ENCODE data around the gene FAM174C. TPM values are rescaled to one million over a fixed set of nuclear protein-coding genes. Genes with fewer than 3 reads are reported as not detected.

The FAM174C gene
- total and polyA plus RNA-seq, 11 donors: 11.6 to 56.4 (median 23.8) TPM

DNA sequence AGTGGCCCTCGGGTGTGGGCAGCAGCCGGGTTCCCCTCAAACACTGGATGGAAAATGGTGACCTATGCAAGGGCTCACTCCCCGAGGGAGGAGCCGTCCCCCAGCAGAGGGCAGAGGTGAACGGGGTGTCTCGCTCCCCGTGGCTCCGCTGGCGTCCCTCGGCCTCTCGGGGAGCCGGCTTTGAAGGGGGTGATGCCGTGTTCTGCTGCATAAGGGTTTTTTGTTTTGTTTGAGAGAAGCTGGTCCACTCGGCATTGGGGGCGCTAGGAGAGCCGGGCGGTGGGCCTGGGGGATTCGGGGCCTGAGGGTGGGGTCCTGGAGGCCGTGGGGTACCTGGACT lies 14.3 kb downstream of the FAM174C start:
- intact Hi-C loops (cut with DNase I): loop anchor here in 3 of 10 donors (10.0 kb wide), 3 partner anchors 65 to 235 kb away; partner anchors contain the start of gene PLK5 (in 2 of the 3)
- 71 to 86% (median 77%) methylated on average over 9 to 19 of the region's 19 CpGs for WGBS, 4 donors
- no peaks in the 10 kb centered on the region for H3K36me3 ChIP-seq
- peaks cover 0 to 23% (median 0%) of the 10 kb centered on the region in 12 donors for H3K4me1 ChIP-seq
- H3K27me3 ChIP-seq: peaks cover 26 to 93% (median 58%) of the 10 kb centered on the region in 9 donors
- DNase-seq (no peak), ATAC-seq (no peak)
- no peaks in the 10 kb centered on the region for H3K9me3 ChIP-seq
- no peak overlapping the region for H3K27ac ChIP-seq
- H3K4me3 ChIP-seq: no peak overlapping the region
- TF ChIP-seq POLR2A (IDR thresholded peaks at IDR 0.05): no peak
- TF ChIP-seq, protein P1, sequence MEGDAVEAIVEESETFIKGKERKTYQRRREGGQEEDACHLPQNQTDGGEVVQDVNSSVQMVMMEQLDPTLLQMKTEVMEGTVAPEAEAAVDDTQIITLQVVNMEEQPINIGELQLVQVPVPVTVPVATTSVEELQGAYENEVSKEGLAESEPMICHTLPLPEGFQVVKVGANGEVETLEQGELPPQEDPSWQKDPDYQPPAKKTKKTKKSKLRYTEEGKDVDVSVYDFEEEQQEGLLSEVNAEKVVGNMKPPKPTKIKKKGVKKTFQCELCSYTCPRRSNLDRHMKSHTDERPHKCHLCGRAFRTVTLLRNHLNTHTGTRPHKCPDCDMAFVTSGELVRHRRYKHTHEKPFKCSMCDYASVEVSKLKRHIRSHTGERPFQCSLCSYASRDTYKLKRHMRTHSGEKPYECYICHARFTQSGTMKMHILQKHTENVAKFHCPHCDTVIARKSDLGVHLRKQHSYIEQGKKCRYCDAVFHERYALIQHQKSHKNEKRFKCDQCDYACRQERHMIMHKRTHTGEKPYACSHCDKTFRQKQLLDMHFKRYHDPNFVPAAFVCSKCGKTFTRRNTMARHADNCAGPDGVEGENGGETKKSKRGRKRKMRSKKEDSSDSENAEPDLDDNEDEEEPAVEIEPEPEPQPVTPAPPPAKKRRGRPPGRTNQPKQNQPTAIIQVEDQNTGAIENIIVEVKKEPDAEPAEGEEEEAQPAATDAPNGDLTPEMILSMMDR (IDR thresholded peaks at IDR 0.05): no peak

DNA sequence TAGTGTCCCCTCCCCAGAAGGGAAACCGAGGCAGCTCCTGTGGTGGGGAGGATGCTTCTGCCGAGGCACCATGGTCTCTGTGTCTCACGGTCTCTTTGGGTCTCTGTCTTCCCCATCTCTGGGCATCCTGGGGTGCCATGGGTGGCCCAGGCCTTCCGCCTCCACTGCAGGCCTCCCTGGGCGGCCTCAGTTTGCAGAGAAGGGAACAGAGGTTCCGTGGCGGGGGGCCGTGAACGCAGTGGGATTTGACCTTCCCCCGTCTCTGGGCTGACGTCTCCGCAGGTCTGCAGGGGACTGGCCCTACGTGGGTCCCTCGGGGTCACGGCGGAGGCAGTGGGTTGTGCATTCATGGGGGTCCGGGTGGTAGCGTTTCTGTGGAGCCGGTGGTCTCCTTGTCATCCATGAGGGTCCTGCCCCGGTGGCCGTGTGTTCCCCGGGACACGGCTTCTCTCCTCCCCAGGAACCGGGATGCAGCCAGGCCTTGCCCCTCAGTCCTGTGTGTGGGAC lies 14.9 kb downstream of the FAM174C start:
- Histone ChIP-seq H3K4me1 (peaks cover 0 to 26% (median 0%) of the 10 kb centered on the region in 12 donors), H3K4me3 (no peak overlapping the region), H3K27me3 (peaks cover 24 to 93% (median 56%) of the 10 kb centered on the region in 9 donors), H3K27ac (no peak overlapping the region), H3K9me3 (no peaks in the 10 kb centered on the region), H3K36me3 (no peaks in the 10 kb centered on the region)
- WGBS, 4 donors: 86 to 93% (median 91%) methylated on average over 19 to 24 of the region's 24 CpGs
- intact Hi-C loops (cut with DNase I): no loop called here
- no peak for ATAC-seq
- DNase-seq: no peak
- TF ChIP-seq, protein P1 (IDR thresholded peaks at IDR 0.05): no peak
- no peak for TF ChIP-seq POLR2A (IDR thresholded peaks at IDR 0.05)

DNA sequence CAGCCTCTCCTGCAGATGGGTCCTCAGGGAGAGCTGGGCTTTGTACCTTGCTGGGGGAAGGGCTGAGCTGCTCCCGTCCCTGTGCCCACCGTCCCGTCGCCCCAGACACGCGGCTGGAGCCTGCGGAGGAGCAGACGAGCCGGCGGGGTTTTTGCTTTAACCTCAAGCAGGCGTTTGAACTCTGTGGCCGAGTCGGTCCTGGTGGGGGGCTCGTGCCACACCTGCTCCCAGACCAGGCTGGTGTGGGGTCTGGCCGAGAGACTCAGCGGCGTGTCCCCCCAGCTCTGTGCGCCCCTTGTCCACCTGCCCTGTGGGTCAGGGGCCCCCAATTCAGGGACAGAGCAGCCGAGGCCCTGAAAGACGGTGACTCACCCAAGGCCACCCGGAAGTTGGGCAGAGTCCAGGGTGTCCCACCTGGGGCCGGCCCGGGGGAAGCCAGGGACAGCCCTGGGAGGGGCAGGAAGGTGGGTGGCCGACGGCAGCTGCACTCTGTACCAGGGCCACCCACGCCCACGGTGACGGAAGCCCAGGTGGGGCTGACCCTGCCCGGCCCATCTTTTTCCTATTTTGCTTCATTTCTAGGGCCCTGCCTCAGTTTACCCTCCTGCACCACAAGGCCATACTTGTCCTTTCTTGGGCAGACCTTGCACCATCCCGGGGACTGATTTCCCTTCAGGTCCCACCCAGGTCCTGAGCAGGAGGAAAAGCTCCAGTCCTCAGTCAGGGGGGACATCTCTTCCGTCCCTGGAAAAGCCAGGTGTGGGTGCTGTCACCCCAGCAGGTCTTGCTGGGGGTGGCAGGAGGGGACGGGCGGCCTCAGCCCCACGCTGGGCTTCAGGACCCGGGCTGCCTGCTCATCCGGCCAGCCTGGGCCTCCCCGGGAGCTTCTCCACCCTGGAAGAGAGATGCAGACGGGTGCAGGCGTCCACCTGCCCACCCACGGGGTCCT lies 15.6 kb downstream of the FAM174C start:
- 74 to 79% (median 76%) methylated on average over 36 to 40 of the region's 40 CpGs for WGBS, 4 donors
- TF ChIP-seq, protein P1 (IDR thresholded peaks at IDR 0.05): no peak
- no peak for TF ChIP-seq POLR2A (IDR thresholded peaks at IDR 0.05)
- intact Hi-C loops (cut with DNase I): no loop called here
- H3K9me3 ChIP-seq: no peaks in the 10 kb centered on the region
- H3K27ac ChIP-seq: no peak overlapping the region
- no peak for ATAC-seq
- H3K27me3 ChIP-seq: peaks cover 21 to 94% (median 59%) of the 10 kb centered on the region in 9 donors
- H3K36me3 ChIP-seq: no peaks in the 10 kb centered on the region
- H3K4me3 ChIP-seq: no peak overlapping the region
- H3K4me1 ChIP-seq: peaks cover 0 to 30% (median 4%) of the 10 kb centered on the region in 12 donors
- no peak for DNase-seq

DNA sequence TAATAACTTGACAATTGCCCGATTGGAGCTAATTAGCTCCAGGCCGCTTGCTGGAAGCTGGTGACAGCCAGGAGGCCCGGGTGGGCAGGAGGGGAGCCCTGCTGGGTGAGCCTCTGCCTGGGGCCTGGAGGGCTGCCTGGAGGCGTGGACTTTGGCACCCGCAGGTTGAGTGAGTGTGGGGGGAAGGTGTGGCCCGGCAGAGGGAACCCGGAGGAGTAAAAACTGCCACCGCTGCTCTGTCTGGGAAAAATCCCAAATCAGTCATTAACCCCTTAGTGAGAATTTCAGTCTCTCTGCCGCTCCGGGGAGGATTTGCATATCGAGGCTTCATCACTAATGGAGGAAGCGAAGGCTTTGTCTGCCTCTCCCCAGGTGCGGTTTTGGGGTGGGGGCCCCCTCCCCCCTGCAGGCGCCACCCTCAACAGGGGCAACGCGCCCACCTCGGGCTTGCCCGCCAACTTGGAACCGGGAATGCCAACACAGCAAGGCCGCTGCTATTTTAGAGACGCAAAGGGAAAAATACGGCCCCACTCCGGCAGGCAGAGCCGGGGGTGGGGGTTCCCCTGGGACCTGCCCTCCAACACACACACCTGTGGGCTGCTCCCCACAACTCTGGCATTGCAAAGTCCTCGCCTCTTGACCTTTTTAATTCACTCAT lies 16.6 kb downstream of the FAM174C start:
- H3K4me1 ChIP-seq: peaks cover 0 to 21% (median 1%) of the 10 kb centered on the region in 12 donors
- ATAC-seq (no peak), DNase-seq (no peak)
- no peaks in the 10 kb centered on the region for H3K9me3 ChIP-seq
- intact Hi-C loops (cut with DNase I): no loop called here
- peaks cover 15 to 87% (median 52%) of the 10 kb centered on the region in 9 donors for H3K27me3 ChIP-seq
- 69 to 81% (median 72%) methylated on average over 20 to 25 of the region's 25 CpGs for WGBS, 4 donors
- H3K27ac ChIP-seq: no peak overlapping the region
- no peak overlapping the region for H3K4me3 ChIP-seq
- no peak for TF ChIP-seq POLR2A (IDR thresholded peaks at IDR 0.05)
- TF ChIP-seq, protein P1 (IDR thresholded peaks at IDR 0.05): no peak
- no peaks in the 10 kb centered on the region for H3K36me3 ChIP-seq
